H9 (cell line): ENCODE measurements around the gene FBXL16. TPM values are rescaled to one million over a fixed set of nuclear protein-coding genes. Genes with fewer than 3 reads are reported as not detected.

Experiments used
- DNase-seq: peaks from one replicate; pipeline ENCODE4 v3.0.0-alpha.2; 2017
- H2AFZ ChIP-seq: one replicate; pipeline ENCODE4 v1.6.1; 2013; ENCODE audit warnings: mild to moderate bottlenecking, low read length, control low read depth, moderate library complexity
- H2AK5ac ChIP-seq: 2 replicates; pipeline ENCODE4 v1.6.1; 2013; ENCODE audit warnings: low read length, control low read depth, mixed read lengths; ENCODE audit not compliant: insufficient read length
- H2BK120ac ChIP-seq: one replicate; pipeline ENCODE4 v1.6.1; 2013; ENCODE audit warnings: low read depth, mild to moderate bottlenecking, low read length, control low read depth, inconsistent platforms; ENCODE audit not compliant: poor library complexity, severe bottlenecking
- H2BK12ac ChIP-seq: 2 replicates; pipeline ENCODE4 v1.6.1; 2013; ENCODE audit warnings: low read length, control low read depth, mixed read lengths, low read depth; ENCODE audit not compliant: insufficient read length
- H2BK15ac ChIP-seq: 2 replicates; pipeline ENCODE4 v1.6.1; 2013; ENCODE audit warnings: low read depth, low read length, control low read depth
- H2BK20ac ChIP-seq: one replicate; pipeline ENCODE4 v1.6.1; 2013; ENCODE audit warnings: low read depth, mild to moderate bottlenecking, low read length, control low read depth, inconsistent platforms; ENCODE audit not compliant: poor library complexity, severe bottlenecking
- H2BK5ac ChIP-seq: 2 replicates; pipeline ENCODE4 v1.6.1; 2013; ENCODE audit warnings: low read length, control low read depth, mixed read lengths; ENCODE audit not compliant: insufficient read length
- H3K14ac ChIP-seq: 2 replicates; pipeline ENCODE4 v1.6.1; 2013; ENCODE audit warnings: low read length, control low read depth; ENCODE audit not compliant: insufficient read depth
- H3K18ac ChIP-seq: 2 replicates; pipeline ENCODE4 v1.6.1; 2013; ENCODE audit warnings: low read depth, mild to moderate bottlenecking, mixed read lengths, low read length, control low read depth; ENCODE audit not compliant: insufficient read length
- H3K23ac ChIP-seq: 2 replicates; pipeline ENCODE4 v1.6.1; 2013; ENCODE audit warnings: low read length, control low read depth, mixed read lengths, low read depth; ENCODE audit not compliant: insufficient read length
- H3K23me2 ChIP-seq: 2 replicates; pipeline ENCODE4 v1.6.1; 2013; ENCODE audit warnings: low read depth, mild to moderate bottlenecking, mixed read lengths, low read length, control low read depth; ENCODE audit not compliant: insufficient read length, poor library complexity, severe bottlenecking
- H3K27ac ChIP-seq: 2 replicates; pipeline ENCODE4 v1.5.1; 2013; ENCODE audit warnings: low read length, control low read depth, mixed read lengths, low read depth; ENCODE audit not compliant: insufficient read length
- H3K27me3 ChIP-seq: 2 replicates; pipeline ENCODE4 v1.6.1; 2013; ENCODE audit warnings: low read length, control low read depth, inconsistent platforms; ENCODE audit not compliant: insufficient read depth
- H3K4ac ChIP-seq: 2 replicates; pipeline ENCODE4 v1.6.1; 2013; ENCODE audit warnings: low read depth, mild to moderate bottlenecking, control low read depth, inconsistent platforms, low read length, moderate library complexity
- H3K4me1 ChIP-seq: 2 replicates; pipeline ENCODE4 v1.6.1; 2013; ENCODE audit warnings: low read length, control low read depth, inconsistent platforms; ENCODE audit not compliant: insufficient read depth
- H3K4me2 ChIP-seq: 2 replicates; pipeline ENCODE4 v1.6.1; 2013; ENCODE audit warnings: low read length, control low read depth, mixed read lengths; ENCODE audit not compliant: insufficient read length, insufficient read depth
- H3K56ac ChIP-seq: 2 replicates; pipeline ENCODE4 v1.6.1; 2013; ENCODE audit warnings: low read depth, mild to moderate bottlenecking, mixed read lengths, low read length, control low read depth; ENCODE audit not compliant: insufficient read length
- H3K79me1 ChIP-seq: 2 replicates; pipeline ENCODE4 v1.6.1; 2013; ENCODE audit warnings: low read depth, mild to moderate bottlenecking, moderate library complexity, low read length, control low read depth, inconsistent platforms; ENCODE audit not compliant: insufficient read depth, poor library complexity, severe bottlenecking
- H3K79me2 ChIP-seq: 2 replicates; pipeline ENCODE4 v1.6.1; 2013; ENCODE audit warnings: low read length, control low read depth, inconsistent platforms; ENCODE audit not compliant: insufficient read depth
- H3K9ac ChIP-seq: 2 replicates; pipeline ENCODE4 v1.6.1; 2013; ENCODE audit warnings: low read length, control low read depth, mixed read lengths; ENCODE audit not compliant: insufficient read length; ENCODE audit errors: extremely low read depth
- H3K9me3 ChIP-seq: one replicate; pipeline ENCODE4 v1.6.1; 2013; ENCODE audit warnings: low read depth, low read length, inconsistent platforms; ENCODE audit not compliant: control insufficient read depth
- H3T11ph ChIP-seq: one replicate; pipeline ENCODE4 v1.6.1; 2013; ENCODE audit warnings: mild to moderate bottlenecking, low read length, control low read depth, inconsistent platforms
- H4K20me1 ChIP-seq: one replicate; pipeline ENCODE4 v1.6.1; 2013; ENCODE audit not compliant: control insufficient read depth, insufficient read length, insufficient read depth
- H4K5ac ChIP-seq: 2 replicates; pipeline ENCODE4 v1.6.1; 2013; ENCODE audit warnings: low read depth, mild to moderate bottlenecking, mixed read lengths, low read length, control low read depth; ENCODE audit not compliant: insufficient read length
- H4K8ac ChIP-seq: replicated peaks from 2 replicates; pipeline ENCODE4 v1.6.1; 2013; ENCODE audit warnings: low read length, control low read depth, mixed read lengths, low read depth; ENCODE audit not compliant: insufficient read length
- H4K91ac ChIP-seq: 2 replicates; pipeline ENCODE4 v1.6.1; 2013; ENCODE audit warnings: low read depth, mild to moderate bottlenecking, moderate library complexity, mixed read lengths, low read length, control low read depth; ENCODE audit not compliant: insufficient read length
- H3K27ac Mint-ChIP-seq, 3 experiments: 2 replicates in 2 of 3; 3 replicates in 1 of 3; pipeline ENCODE4 v1.8.0; 2020 to 2021; ENCODE audit warnings: mixed read lengths in 3 of 3, mild to moderate bottlenecking in 1 of 3, moderate library complexity in 1 of 3
- H3K27me3 Mint-ChIP-seq: 2 replicates; pipeline ENCODE4 v1.8.0; 2021; ENCODE audit warnings: low read depth, mild to moderate bottlenecking, moderate library complexity, mixed read lengths
- H3K36me3 Mint-ChIP-seq, 3 experiments: 2 replicates in 2 of 3; 3 replicates in 1 of 3; pipeline ENCODE4 v1.8.0; 2020 to 2021; ENCODE audit warnings: low read depth in 3 of 3, mixed read lengths in 3 of 3; ENCODE audit not compliant: insufficient read depth in 1 of 3
- H3K4me1 Mint-ChIP-seq, 2 experiments: 2 replicates each; pipeline ENCODE4 v1.8.0; 2020; ENCODE audit warnings: mixed read lengths in 2 of 2
- H3K4me3 Mint-ChIP-seq, 2 experiments: 2 replicates in 1 of 2; 3 replicates in 1 of 2; pipeline ENCODE4 v1.8.0; 2020 to 2021; ENCODE audit warnings: mild to moderate bottlenecking in 2 of 2, mixed read lengths in 2 of 2, moderate library complexity in 1 of 2
- H3K9me3 Mint-ChIP-seq, 2 experiments: 2 replicates in 1 of 2; 3 replicates in 1 of 2; pipeline ENCODE4 v1.8.0; 2020; ENCODE audit warnings: mild to moderate bottlenecking in 2 of 2, mixed read lengths in 2 of 2, moderate library complexity in 1 of 2
- WGBS: extraction: QIAGEN DNeasy Blood & Tissue Kit; methylation state at CpG from one replicate; pipeline ENCODE4 v1.1.7; 2013; ENCODE audit warnings: missing lambda C conversion rate, low lambda C conversion rate, mixed read lengths; ENCODE audit not compliant: insufficient read length; ENCODE audit errors: extremely low coverage; 5-methylcytosine and 5-hydroxymethylcytosine counted together
- total RNA-seq: library from RNA; stranded (reverse); gene quantifications from 2 replicates; pipeline ENCODE4 v1.2.1, GENCODE V29; 2021
- TF ChIP-seq, protein P1 (sequence below): fragments of 200-600 bp; sonication (generic); conservative IDR thresholded peaks from 3 replicates; pipeline ENCODE4 v1.8.0; 2021; ENCODE audit warnings: antibody characterized with exemption, mild to moderate bottlenecking

Gene FBXL16
- total RNA-seq, 1 experiment from 2014 or later, result 9.6 TPM

DNA sequence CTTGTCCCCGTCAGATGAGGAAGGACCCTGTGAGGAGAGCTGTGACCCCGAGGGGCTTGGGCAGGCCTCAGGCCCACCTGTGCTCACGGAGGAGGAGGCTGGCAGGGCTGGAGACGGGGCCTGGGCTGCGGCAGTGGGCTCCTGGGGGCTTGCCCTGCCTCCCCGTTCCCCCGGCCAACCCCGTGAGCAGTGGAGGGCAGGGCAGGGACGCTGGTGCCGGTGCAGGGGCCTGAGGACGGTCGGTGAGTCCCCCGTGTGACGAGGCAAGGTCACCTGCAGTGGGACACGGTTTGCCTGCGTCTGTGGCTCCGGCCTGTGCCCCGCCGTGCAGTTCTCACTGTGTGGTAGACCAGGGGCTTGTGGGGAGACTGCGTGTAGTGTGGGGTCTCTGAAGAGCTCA, 46.0 kb downstream of the FBXL16 start:
- Histone ChIP-seq H4K5ac (no peak overlapping the region), H3K4ac (no peak overlapping the region), H3K79me1 (no peaks in the 10 kb centered on the region), H3K18ac (no peak overlapping the region), H2BK12ac (no peak overlapping the region), H3K4me1 (no peaks in the 10 kb centered on the region; the same call in 1 of the 2 replicates), H3K23me2 (no peaks in the 10 kb centered on the region), H2BK20ac (no peak overlapping the region), H3K79me2 (no peaks in the 10 kb centered on the region), H4K20me1 (no peaks in the 10 kb centered on the region), H3K27ac (no peak overlapping the region), H2BK5ac (no peak overlapping the region), H3K56ac (no peak overlapping the region), H2AFZ (no peak overlapping the region), H3T11ph (no peak overlapping the region), H3K27me3 (no peaks in the 10 kb centered on the region), H2BK120ac (no peak overlapping the region), H2BK15ac (no peak overlapping the region), H3K23ac (no peak overlapping the region), H4K8ac (no peak overlapping the region), H3K9me3 (no peaks in the 10 kb centered on the region), H3K9ac (no peak overlapping the region), H2AK5ac (no peak overlapping the region), H3K4me2 (no peak overlapping the region), H4K91ac (no peak overlapping the region), H3K14ac (no peak overlapping the region)
- Mint-ChIP-seq H3K4me3 (no peak overlapping the region), H3K27me3 (no peaks in the 10 kb centered on the region), H3K36me3 (peaks cover 2 to 13% (median 8%) of the 10 kb centered on the region in 3 experiments; a peak in 5 of 7 replicates), H3K4me1 (peaks cover 0 to 5% of the 10 kb centered on the region in 2 experiments; a peak in 2 of 4 replicates), H3K9me3 (no peaks in the 10 kb centered on the region), H3K27ac (no peak overlapping the region)
- no CpG with 5 or more reads among the region's 20 CpGs for WGBS
- TF ChIP-seq, protein P1, sequence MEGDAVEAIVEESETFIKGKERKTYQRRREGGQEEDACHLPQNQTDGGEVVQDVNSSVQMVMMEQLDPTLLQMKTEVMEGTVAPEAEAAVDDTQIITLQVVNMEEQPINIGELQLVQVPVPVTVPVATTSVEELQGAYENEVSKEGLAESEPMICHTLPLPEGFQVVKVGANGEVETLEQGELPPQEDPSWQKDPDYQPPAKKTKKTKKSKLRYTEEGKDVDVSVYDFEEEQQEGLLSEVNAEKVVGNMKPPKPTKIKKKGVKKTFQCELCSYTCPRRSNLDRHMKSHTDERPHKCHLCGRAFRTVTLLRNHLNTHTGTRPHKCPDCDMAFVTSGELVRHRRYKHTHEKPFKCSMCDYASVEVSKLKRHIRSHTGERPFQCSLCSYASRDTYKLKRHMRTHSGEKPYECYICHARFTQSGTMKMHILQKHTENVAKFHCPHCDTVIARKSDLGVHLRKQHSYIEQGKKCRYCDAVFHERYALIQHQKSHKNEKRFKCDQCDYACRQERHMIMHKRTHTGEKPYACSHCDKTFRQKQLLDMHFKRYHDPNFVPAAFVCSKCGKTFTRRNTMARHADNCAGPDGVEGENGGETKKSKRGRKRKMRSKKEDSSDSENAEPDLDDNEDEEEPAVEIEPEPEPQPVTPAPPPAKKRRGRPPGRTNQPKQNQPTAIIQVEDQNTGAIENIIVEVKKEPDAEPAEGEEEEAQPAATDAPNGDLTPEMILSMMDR, result no peak
- no peak for DNase-seq
